H9 (cell line): ENCODE data around the gene SLC16A10. TPM values are rescaled to one million over a fixed set of nuclear protein-coding genes. Genes with fewer than 3 reads are reported as not detected.

Experiments used
- DNase-seq: peaks from one replicate; pipeline ENCODE4 v3.0.0-alpha.2; 2017
- H2AFZ ChIP-seq: one replicate; pipeline ENCODE4 v1.6.1; 2013; ENCODE audit warnings: mild to moderate bottlenecking, low read length, control low read depth, moderate library complexity
- H2AK5ac ChIP-seq: 2 replicates; pipeline ENCODE4 v1.6.1; 2013; ENCODE audit warnings: low read length, control low read depth, mixed read lengths; ENCODE audit not compliant: insufficient read length
- H2BK120ac ChIP-seq: one replicate; pipeline ENCODE4 v1.6.1; 2013; ENCODE audit warnings: low read depth, mild to moderate bottlenecking, low read length, control low read depth, inconsistent platforms; ENCODE audit not compliant: poor library complexity, severe bottlenecking
- H2BK12ac ChIP-seq: 2 replicates; pipeline ENCODE4 v1.6.1; 2013; ENCODE audit warnings: low read length, control low read depth, mixed read lengths, low read depth; ENCODE audit not compliant: insufficient read length
- H2BK15ac ChIP-seq: 2 replicates; pipeline ENCODE4 v1.6.1; 2013; ENCODE audit warnings: low read depth, low read length, control low read depth
- H2BK20ac ChIP-seq: one replicate; pipeline ENCODE4 v1.6.1; 2013; ENCODE audit warnings: low read depth, mild to moderate bottlenecking, low read length, control low read depth, inconsistent platforms; ENCODE audit not compliant: poor library complexity, severe bottlenecking
- H2BK5ac ChIP-seq: 2 replicates; pipeline ENCODE4 v1.6.1; 2013; ENCODE audit warnings: low read length, control low read depth, mixed read lengths; ENCODE audit not compliant: insufficient read length
- H3K14ac ChIP-seq: 2 replicates; pipeline ENCODE4 v1.6.1; 2013; ENCODE audit warnings: low read length, control low read depth; ENCODE audit not compliant: insufficient read depth
- H3K18ac ChIP-seq: 2 replicates; pipeline ENCODE4 v1.6.1; 2013; ENCODE audit warnings: low read depth, mild to moderate bottlenecking, mixed read lengths, low read length, control low read depth; ENCODE audit not compliant: insufficient read length
- H3K23ac ChIP-seq: 2 replicates; pipeline ENCODE4 v1.6.1; 2013; ENCODE audit warnings: low read length, control low read depth, mixed read lengths, low read depth; ENCODE audit not compliant: insufficient read length
- H3K23me2 ChIP-seq: 2 replicates; pipeline ENCODE4 v1.6.1; 2013; ENCODE audit warnings: low read depth, mild to moderate bottlenecking, mixed read lengths, low read length, control low read depth; ENCODE audit not compliant: insufficient read length, poor library complexity, severe bottlenecking
- H3K27ac ChIP-seq: 2 replicates; pipeline ENCODE4 v1.5.1; 2013; ENCODE audit warnings: low read length, control low read depth, mixed read lengths, low read depth; ENCODE audit not compliant: insufficient read length
- H3K27me3 ChIP-seq: 2 replicates; pipeline ENCODE4 v1.6.1; 2013; ENCODE audit warnings: low read length, control low read depth, inconsistent platforms; ENCODE audit not compliant: insufficient read depth
- H3K4ac ChIP-seq: 2 replicates; pipeline ENCODE4 v1.6.1; 2013; ENCODE audit warnings: low read depth, mild to moderate bottlenecking, control low read depth, inconsistent platforms, low read length, moderate library complexity
- H3K4me1 ChIP-seq: 2 replicates; pipeline ENCODE4 v1.6.1; 2013; ENCODE audit warnings: low read length, control low read depth, inconsistent platforms; ENCODE audit not compliant: insufficient read depth
- H3K4me2 ChIP-seq: 2 replicates; pipeline ENCODE4 v1.6.1; 2013; ENCODE audit warnings: low read length, control low read depth, mixed read lengths; ENCODE audit not compliant: insufficient read length, insufficient read depth
- H3K56ac ChIP-seq: 2 replicates; pipeline ENCODE4 v1.6.1; 2013; ENCODE audit warnings: low read depth, mild to moderate bottlenecking, mixed read lengths, low read length, control low read depth; ENCODE audit not compliant: insufficient read length
- H3K79me1 ChIP-seq: 2 replicates; pipeline ENCODE4 v1.6.1; 2013; ENCODE audit warnings: low read depth, mild to moderate bottlenecking, moderate library complexity, low read length, control low read depth, inconsistent platforms; ENCODE audit not compliant: insufficient read depth, poor library complexity, severe bottlenecking
- H3K79me2 ChIP-seq: 2 replicates; pipeline ENCODE4 v1.6.1; 2013; ENCODE audit warnings: low read length, control low read depth, inconsistent platforms; ENCODE audit not compliant: insufficient read depth
- H3K9ac ChIP-seq: 2 replicates; pipeline ENCODE4 v1.6.1; 2013; ENCODE audit warnings: low read length, control low read depth, mixed read lengths; ENCODE audit not compliant: insufficient read length; ENCODE audit errors: extremely low read depth
- H3K9me3 ChIP-seq: one replicate; pipeline ENCODE4 v1.6.1; 2013; ENCODE audit warnings: low read depth, low read length, inconsistent platforms; ENCODE audit not compliant: control insufficient read depth
- H3T11ph ChIP-seq: one replicate; pipeline ENCODE4 v1.6.1; 2013; ENCODE audit warnings: mild to moderate bottlenecking, low read length, control low read depth, inconsistent platforms
- H4K20me1 ChIP-seq: one replicate; pipeline ENCODE4 v1.6.1; 2013; ENCODE audit not compliant: control insufficient read depth, insufficient read length, insufficient read depth
- H4K5ac ChIP-seq: 2 replicates; pipeline ENCODE4 v1.6.1; 2013; ENCODE audit warnings: low read depth, mild to moderate bottlenecking, mixed read lengths, low read length, control low read depth; ENCODE audit not compliant: insufficient read length
- H4K8ac ChIP-seq: replicated peaks from 2 replicates; pipeline ENCODE4 v1.6.1; 2013; ENCODE audit warnings: low read length, control low read depth, mixed read lengths, low read depth; ENCODE audit not compliant: insufficient read length
- H4K91ac ChIP-seq: 2 replicates; pipeline ENCODE4 v1.6.1; 2013; ENCODE audit warnings: low read depth, mild to moderate bottlenecking, moderate library complexity, mixed read lengths, low read length, control low read depth; ENCODE audit not compliant: insufficient read length
- H3K27ac Mint-ChIP-seq, 3 experiments: 2 replicates in 2 of 3; 3 replicates in 1 of 3; pipeline ENCODE4 v1.8.0; 2020 to 2021; ENCODE audit warnings: mixed read lengths in 3 of 3, mild to moderate bottlenecking in 1 of 3, moderate library complexity in 1 of 3
- H3K27me3 Mint-ChIP-seq: 2 replicates; pipeline ENCODE4 v1.8.0; 2021; ENCODE audit warnings: low read depth, mild to moderate bottlenecking, moderate library complexity, mixed read lengths
- H3K36me3 Mint-ChIP-seq, 3 experiments: 2 replicates in 2 of 3; 3 replicates in 1 of 3; pipeline ENCODE4 v1.8.0; 2020 to 2021; ENCODE audit warnings: low read depth in 3 of 3, mixed read lengths in 3 of 3; ENCODE audit not compliant: insufficient read depth in 1 of 3
- H3K4me1 Mint-ChIP-seq, 2 experiments: 2 replicates each; pipeline ENCODE4 v1.8.0; 2020; ENCODE audit warnings: mixed read lengths in 2 of 2
- H3K4me3 Mint-ChIP-seq, 2 experiments: 2 replicates in 1 of 2; 3 replicates in 1 of 2; pipeline ENCODE4 v1.8.0; 2020 to 2021; ENCODE audit warnings: mild to moderate bottlenecking in 2 of 2, mixed read lengths in 2 of 2, moderate library complexity in 1 of 2
- H3K9me3 Mint-ChIP-seq, 2 experiments: 2 replicates in 1 of 2; 3 replicates in 1 of 2; pipeline ENCODE4 v1.8.0; 2020; ENCODE audit warnings: mild to moderate bottlenecking in 2 of 2, mixed read lengths in 2 of 2, moderate library complexity in 1 of 2
- WGBS: extraction: QIAGEN DNeasy Blood & Tissue Kit; methylation state at CpG from one replicate; pipeline ENCODE4 v1.1.7; 2013; ENCODE audit warnings: missing lambda C conversion rate, low lambda C conversion rate, mixed read lengths; ENCODE audit not compliant: insufficient read length; ENCODE audit errors: extremely low coverage; 5-methylcytosine and 5-hydroxymethylcytosine counted together
- total RNA-seq: library from RNA; stranded (reverse); gene quantifications from 2 replicates; pipeline ENCODE4 v1.2.1, GENCODE V29; 2021
- TF ChIP-seq, protein P1 (sequence below): fragments of 200-600 bp; sonication (generic); conservative IDR thresholded peaks from 3 replicates; pipeline ENCODE4 v1.8.0; 2021; ENCODE audit warnings: antibody characterized with exemption, mild to moderate bottlenecking

The SLC16A10 gene
- total RNA-seq, 1 experiment from 2014 or later = 11.4 TPM

DNA sequence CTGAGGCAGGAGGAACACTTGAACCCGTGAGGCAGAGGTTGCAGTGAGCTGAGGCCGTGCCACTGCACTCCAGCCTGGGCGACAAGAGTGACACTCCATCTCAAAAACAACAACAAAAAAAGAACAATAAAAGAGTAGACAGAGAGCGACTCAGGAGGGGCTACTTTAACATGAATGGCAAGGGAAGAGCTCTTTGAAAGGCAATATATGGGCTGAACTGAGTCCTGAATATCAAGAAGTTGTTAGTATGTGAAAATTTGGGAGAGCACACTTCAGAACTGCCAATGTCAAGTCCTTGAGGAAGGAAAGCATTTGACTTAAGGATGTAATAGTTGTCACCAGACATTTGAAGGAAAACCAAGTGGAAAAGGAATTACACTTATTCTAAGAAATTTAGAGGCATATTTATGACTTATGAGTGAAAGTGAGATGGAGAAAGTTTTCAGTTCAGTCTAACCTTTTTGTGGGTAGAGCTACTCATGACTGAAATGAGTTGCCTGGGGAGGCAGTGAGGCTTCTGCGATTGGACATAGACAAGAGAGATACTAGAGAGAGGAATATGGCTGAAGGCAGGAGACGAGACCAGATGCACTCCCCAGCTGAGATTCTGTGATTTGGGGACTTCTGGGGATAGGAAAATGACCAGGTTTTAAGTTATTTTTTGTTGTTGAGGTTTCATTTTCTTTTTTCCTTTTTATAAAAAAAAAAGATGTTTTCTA, 48.6 kb upstream of the SLC16A10 start:
- Mint-ChIP-seq H3K4me3 (no peak overlapping the region), H3K9me3 (no peaks in the 10 kb centered on the region; a peak in 2 of 5 replicates), H3K27me3 (no peaks in the 10 kb centered on the region), H3K4me1 (peaks cover 7 to 12% of the 10 kb centered on the region in 2 experiments), H3K27ac (peak overlapping the region in 1 of 3 experiments; percentile 12; a peak in 4 of 7 replicates), H3K36me3 (no peaks in the 10 kb centered on the region)
- Histone ChIP-seq H4K5ac (no peak overlapping the region), H3T11ph (no peak overlapping the region), H3K4ac (no peak overlapping the region), H3K4me2 (no peak overlapping the region), H3K56ac (no peak overlapping the region), H3K79me1 (no peaks in the 10 kb centered on the region), H4K8ac (no peak overlapping the region), H2BK5ac (no peak overlapping the region), H2BK15ac (no peak overlapping the region), H3K4me1 (no peaks in the 10 kb centered on the region; the same call in 1 of the 2 replicates), H3K23me2 (peaks cover 3% of the 10 kb centered on the region), H3K18ac (no peak overlapping the region), H2AK5ac (no peak overlapping the region), H3K79me2 (no peaks in the 10 kb centered on the region), H3K9me3 (no peaks in the 10 kb centered on the region), H3K14ac (no peak overlapping the region), H4K20me1 (no peaks in the 10 kb centered on the region), H2BK120ac (no peak overlapping the region), H2BK20ac (no peak overlapping the region), H3K27me3 (no peaks in the 10 kb centered on the region), H2AFZ (no peak overlapping the region), H4K91ac (no peak overlapping the region), H3K23ac (no peak overlapping the region), H3K9ac (no peak overlapping the region), H3K27ac (no peak overlapping the region), H2BK12ac (no peak overlapping the region)
- no peak for DNase-seq
- no CpG with 5 or more reads among the region's 6 CpGs for WGBS
- TF ChIP-seq, protein P1, sequence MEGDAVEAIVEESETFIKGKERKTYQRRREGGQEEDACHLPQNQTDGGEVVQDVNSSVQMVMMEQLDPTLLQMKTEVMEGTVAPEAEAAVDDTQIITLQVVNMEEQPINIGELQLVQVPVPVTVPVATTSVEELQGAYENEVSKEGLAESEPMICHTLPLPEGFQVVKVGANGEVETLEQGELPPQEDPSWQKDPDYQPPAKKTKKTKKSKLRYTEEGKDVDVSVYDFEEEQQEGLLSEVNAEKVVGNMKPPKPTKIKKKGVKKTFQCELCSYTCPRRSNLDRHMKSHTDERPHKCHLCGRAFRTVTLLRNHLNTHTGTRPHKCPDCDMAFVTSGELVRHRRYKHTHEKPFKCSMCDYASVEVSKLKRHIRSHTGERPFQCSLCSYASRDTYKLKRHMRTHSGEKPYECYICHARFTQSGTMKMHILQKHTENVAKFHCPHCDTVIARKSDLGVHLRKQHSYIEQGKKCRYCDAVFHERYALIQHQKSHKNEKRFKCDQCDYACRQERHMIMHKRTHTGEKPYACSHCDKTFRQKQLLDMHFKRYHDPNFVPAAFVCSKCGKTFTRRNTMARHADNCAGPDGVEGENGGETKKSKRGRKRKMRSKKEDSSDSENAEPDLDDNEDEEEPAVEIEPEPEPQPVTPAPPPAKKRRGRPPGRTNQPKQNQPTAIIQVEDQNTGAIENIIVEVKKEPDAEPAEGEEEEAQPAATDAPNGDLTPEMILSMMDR = no peak
